GM12801 (cell line): Measurements from ENCODE around the gene FBXL17.

Source experiments
- CTCF ChIP-seq: IDR thresholded peaks from one replicate; pipeline ENCODE4 v1.5.1; 2011; ENCODE audit warnings: control low read depth; ENCODE audit not compliant: insufficient read length; ENCODE audit errors: extremely low read depth

Gene FBXL17

DNA sequence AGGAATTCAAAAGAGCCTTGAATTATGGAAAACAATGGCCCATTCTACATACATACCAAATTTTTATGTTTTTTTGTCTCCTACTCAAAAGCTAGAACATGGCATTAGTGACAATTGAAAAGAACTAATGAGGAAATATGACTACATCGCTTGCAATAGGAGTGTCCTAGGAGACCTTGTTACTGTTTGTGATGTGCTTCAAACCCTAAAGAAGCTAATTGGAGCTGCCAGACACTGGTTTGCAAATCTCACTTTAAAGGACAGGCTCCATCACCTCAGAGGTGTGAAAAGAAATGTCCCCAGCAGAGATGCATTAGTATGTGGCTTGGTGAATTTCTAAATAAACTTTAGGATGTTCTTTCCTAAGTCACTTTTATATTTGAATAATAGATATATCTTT lies 356.9 kb downstream of the FBXL17 start:
- no peak for TF ChIP-seq CTCF

DNA sequence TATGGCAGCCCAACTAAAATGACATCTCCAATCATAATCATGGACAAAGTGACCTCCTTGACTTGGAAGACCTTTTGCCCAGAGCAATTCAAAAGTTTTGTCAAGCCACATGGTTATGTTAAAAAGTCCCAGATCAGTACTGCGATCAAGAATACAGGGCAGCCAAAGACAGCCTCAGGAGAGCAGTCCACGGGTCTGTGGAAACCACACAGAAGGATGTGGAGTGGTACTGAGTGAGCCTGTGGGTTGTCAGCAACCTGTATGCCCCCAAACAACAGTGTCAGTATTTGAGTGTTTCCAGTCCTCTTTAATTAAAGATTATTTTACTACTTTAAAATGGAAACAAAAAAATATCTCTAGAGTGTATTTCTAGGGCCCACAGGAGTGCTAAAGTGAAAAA lies 365.8 kb downstream of the FBXL17 start:
- TF ChIP-seq CTCF = no peak

GRCh38 chr5:108006791-108007190 lies 375.1 kb downstream of the FBXL17 start:
- no peak for TF ChIP-seq CTCF

GRCh38 chr5:108003178-108003577 lies 378.7 kb downstream of the FBXL17 start:
- TF ChIP-seq CTCF = no peak

DNA sequence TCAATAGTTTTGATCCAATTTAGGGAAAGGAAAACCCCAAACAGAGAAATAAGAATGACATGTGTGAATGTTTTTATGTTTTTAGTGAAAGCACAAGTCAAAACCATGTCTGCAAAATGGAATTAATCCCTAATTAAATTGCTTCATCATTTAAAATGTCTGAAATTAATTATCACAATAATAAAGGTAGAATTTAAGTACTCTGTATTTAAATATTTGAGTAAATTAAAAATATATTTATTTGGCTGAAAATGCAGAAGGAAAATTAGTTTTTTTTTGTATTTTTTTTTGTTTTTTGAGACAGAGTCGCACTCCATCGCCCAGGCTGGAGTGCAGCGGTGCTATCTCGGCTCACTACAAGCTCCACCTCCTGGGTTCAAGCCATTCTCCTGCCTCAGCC lies 380.7 kb downstream of the FBXL17 start:
- no peak for TF ChIP-seq CTCF

DNA sequence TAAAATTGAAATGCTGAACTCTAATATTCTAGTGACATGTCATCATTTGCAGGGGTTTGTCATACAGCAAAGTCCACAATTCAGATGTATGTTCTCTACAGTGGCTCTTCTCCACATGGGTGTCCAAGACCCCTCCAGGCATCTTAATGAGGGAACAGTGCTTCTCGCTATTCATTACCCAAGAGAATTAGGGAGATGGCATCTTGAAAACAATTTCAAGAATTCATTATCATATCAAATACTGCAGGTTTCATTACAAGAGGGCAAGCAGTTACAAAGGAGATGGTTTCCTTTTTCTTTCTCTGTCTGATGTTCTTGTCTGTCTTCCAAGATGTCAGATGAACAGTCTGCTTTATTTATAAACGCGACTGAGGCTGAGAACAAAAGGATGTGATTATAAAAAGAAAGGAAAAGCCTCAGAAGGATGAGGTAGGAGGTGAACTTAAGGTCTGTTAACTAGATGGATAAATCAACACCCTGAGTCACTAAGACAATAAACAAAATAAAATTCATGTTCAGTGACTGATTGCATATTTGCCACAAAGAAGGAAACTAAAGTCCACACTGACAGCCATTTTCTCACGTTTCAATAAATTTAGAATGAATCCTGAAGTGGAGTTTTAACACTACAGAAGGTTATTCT lies 384.4 kb downstream of the FBXL17 start:
- no peak for TF ChIP-seq CTCF

DNA sequence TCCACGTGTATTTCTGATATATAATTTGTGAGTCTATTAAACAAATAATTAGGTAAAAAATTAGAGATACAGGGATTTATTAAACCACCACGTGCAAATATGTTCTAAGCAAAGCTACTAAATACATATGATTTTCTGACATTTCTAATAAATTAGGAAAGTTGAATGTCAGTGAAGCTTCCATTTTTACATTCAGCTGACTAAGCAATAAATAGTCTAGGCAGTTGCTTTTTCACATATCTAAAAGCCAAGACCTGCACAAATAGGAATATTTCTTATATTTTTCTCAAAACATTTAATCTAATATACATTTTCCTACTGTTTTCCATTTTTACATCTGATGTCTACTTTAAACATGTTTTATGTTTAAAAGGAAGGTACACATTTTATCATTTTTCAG lies 388.6 kb downstream of the FBXL17 start:
- no peak for TF ChIP-seq CTCF
